GM21528 (cell line): Measurements from ENCODE around the gene SPTLC1.

ENCODE experiments used
- ATAC-seq: cut with Tn5 transposase; IDR thresholded peaks from one replicate; pipeline ENCODE4 v1.9.1; 2021; ENCODE audit warnings: mild to moderate bottlenecking, moderate library complexity; ENCODE audit not compliant: unreplicated experiment, low FRiP score

The SPTLC1 gene

DNA sequence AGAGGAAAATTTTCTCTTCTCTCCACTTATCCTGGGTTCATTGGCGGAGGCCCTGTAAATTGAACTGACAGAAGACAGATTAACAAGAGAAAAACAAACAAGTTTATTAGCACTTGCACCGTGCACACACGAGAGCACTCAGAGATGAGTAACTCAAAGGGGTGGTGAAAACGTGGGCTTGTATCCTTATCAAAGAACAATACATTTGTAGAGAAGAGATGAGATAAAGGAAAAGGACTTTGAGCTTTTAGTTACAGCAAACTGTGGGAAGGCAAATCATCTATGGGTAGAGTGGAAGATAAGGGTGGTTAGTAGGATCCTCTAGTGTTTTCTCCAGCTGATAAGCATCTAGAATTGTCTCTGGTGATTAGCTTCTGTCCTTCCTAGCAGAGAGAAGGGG lies 120.8 kb downstream of the SPTLC1 start:
- ATAC-seq: no peak

DNA sequence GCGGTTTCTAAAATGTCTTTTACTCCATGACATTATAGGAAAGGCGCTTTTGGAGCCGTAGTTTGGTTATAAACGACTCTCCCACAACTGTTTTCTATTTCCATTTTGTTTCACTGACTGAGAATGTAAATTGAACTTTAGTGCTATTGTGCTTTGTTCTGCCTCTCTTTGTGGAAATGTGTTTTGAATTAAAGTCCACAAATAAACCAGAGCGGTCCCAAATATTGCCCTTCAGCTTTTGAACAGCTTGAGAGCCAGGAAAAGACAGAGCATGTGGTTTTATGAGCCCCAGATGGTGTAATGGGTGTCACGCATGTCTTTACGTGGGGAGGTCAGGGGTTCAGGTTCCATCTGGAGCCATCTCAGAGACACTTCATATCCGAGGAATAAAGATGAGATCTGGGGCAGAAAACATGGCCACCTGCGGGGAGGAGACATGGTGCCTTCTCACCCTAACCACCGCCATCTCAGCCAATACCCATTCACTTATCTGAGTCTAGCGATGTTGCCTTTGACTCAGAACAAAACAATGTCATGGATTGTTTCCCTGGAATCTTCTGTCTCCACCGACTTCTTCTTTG lies 122.7 kb downstream of the SPTLC1 start:
- ATAC-seq: no peak

DNA sequence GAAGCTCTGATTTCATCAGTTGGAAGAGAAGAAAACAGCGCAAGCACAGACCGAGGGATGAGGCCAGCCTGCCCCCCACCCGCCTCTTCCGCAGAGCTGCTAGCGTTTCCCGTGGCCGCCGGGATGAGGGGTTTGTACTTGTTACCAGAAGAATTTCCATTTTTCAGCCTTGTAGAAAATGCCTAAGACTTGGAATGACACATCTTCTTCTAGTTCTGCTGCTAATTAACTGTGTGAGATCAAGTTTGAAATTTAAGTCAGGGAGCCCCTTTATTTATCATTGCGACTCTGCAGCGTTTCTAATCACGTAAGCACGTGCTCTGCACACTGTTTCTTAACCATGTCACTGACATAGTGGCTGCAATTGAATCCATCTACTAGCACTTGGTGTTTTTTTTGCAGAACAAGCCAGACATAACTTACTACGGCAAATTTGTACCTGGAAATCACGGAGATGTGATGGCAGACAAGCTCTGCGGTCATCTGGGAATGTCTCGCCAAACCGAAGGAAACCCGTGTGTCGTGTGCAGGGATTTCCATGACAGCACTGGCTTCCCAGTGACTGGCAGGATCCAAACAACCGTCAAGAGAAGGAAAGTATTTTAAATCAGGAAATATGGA lies 123.4 kb downstream of the SPTLC1 start:
- ATAC-seq: no peak

- ATAC-seq: no peak
Observed at GRCh38 chr9:91986248-91986647, 129.0 kb downstream of the SPTLC1 start.

DNA sequence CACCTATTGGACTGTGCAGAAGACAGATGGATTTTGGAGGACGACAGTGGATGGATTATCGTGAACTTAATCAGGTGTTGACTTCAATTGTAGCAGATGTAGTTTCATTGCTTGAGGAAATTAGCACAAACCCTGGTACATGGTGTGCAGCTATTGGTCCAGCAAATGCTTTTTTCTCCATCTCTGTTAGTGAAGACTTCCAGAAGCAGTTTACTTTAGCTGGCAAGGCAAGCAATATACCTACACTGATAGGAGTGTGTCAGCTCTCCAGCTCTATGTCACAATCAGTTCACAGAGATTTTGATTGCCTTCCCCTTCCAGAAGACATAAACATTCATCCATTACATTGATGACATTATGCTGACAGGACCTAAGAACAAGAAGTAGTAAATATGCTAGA lies 129.5 kb downstream of the SPTLC1 start:
- no peak for ATAC-seq
